Gastrocnemius medialis (tissue), 4 donors: Measurements from ENCODE around the gene GFRA1. TPM values are rescaled to one million over a fixed set of nuclear protein-coding genes. Genes with fewer than 3 reads are reported as not detected.

Experiments used
- ATAC-seq, 2 donors: fragments of 150-250 bp; one replicate each; pipeline ENCODE4 v1.9.1; 2016
- DNase-seq, 2 donors: peaks; one replicate each; pipeline ENCODE4 v3.0.0-alpha.2; 2019
- H3K27ac ChIP-seq, 4 donors: fragments of 200-600 bp; sonication (generic); 1 replicate in 1 of 4; 2 replicates in 3 of 4; pipeline ENCODE4 v1.5.1; 2016 to 2018; ENCODE audit warnings: mild to moderate bottlenecking in 2 of 4, moderate library complexity in 1 of 4
- H3K27me3 ChIP-seq, 3 donors: fragments of 200-600 bp; sonication (generic) in 2 of 3; 1 replicate in 1 of 3; 2 replicates in 2 of 3; pipeline versions ENCODE4 v1.5.1 to v1.6.0; 2016 to 2019; ENCODE audit warnings: mild to moderate bottlenecking in 1 of 3, moderate library complexity in 1 of 3
- H3K36me3 ChIP-seq, 2 donors: fragments of 200-600 bp; sonication (generic) in 1 of 2; one replicate each; pipeline ENCODE4 v1.5.1; 2017 to 2018
- H3K4me1 ChIP-seq, 2 donors: fragments of 200-600 bp; sonication (generic) in 1 of 2; one replicate each; pipeline ENCODE4 v1.5.1; 2016 to 2017; ENCODE audit warnings: mild to moderate bottlenecking in 2 of 2
- H3K4me3 ChIP-seq, 4 donors: fragments of 200-600 bp; sonication (generic) in 3 of 4; 1 replicate in 1 of 4; 2 replicates in 3 of 4; pipeline ENCODE4 v1.5.1; 2016 to 2019; ENCODE audit warnings: mild to moderate bottlenecking in 2 of 4
- H3K9me3 ChIP-seq, 3 donors: fragments of 200-600 bp; sonication (generic) in 2 of 3; 1 replicate in 1 of 3; 2 replicates in 2 of 3; pipeline ENCODE4 v1.5.1; 2016 to 2019
- CTCF ChIP-seq, 5 experiments: fragments of 450-650 bp in 3 of 5; fragments of 200-600 bp in 2 of 5; sonication (generic) in 2 of 5; IDR thresholded peaks in 4 of 5; conservative IDR thresholded peaks in 1 of 5; 1 replicate in 4 of 5; 2 replicates in 1 of 5; pipeline ENCODE4 v1.5.1; 2016 to 2019; ENCODE audit warnings: antibody characterized with exemption in 5 of 5, mild to moderate bottlenecking in 3 of 5, moderate library complexity in 3 of 5
- POLR2A ChIP-seq, 2 donors: fragments of 450-650 bp; IDR thresholded peaks; one replicate each; pipeline ENCODE4 v1.6.1; 2017; ENCODE audit warnings: antibody characterized with exemption in 2 of 2, mild to moderate bottlenecking in 2 of 2, moderate library complexity in 2 of 2
- in situ Hi-C, 4 donors: fragments of 200-750 bp; cut with MboI; loops; one replicate each; pipeline versions ENCODE4 v1.15.0 to v1.8.0; 2017; ENCODE audit warnings: low sequenced_read_pairs in 4 of 4
- intact Hi-C: fragments of 100-400 bp; cut with DNase I; formaldehyde crosslinking; loops from one replicate; pipeline ENCODE4 v1.15.1; 2023; ENCODE audit warnings: low total_unique reads
- total RNA-seq, 4 donors: library from RNA; depleted of rRNA; stranded (reverse); fragments of >200 nt; gene quantifications; one replicate each; pipeline versions ENCODE4 v1.1.0 to v1.2.3, GENCODE V29; 2016

Gene GFRA1
- total RNA-seq, 4 donors from 2014 or later = 21.2 to 34.2 (median 25.2) TPM

- TF ChIP-seq POLR2A (IDR thresholded peaks at IDR 0.05) (no peak), CTCF (IDR thresholded peaks at IDR 0.05 in 4 of 5, conservative IDR thresholded peaks at IDR 0.05 in 1 of 5) (no peak)
- intact Hi-C loops (no loop called here), in situ Hi-C loops (no loop called here)
- ATAC-seq = no peak
- Histone ChIP-seq H3K9me3 (no peaks in the 10 kb centered on the region), H3K27me3 (no peaks in the 10 kb centered on the region), H3K27ac (no peak overlapping the region), H3K4me3 (no peak overlapping the region), H3K36me3 (no peaks in the 10 kb centered on the region), H3K4me1 (no peaks in the 10 kb centered on the region)
- no peak for DNase-seq
These were observed 136.7 kb downstream of the GFRA1 start for GRCh38 chr10:116136261-116136660.

DNA sequence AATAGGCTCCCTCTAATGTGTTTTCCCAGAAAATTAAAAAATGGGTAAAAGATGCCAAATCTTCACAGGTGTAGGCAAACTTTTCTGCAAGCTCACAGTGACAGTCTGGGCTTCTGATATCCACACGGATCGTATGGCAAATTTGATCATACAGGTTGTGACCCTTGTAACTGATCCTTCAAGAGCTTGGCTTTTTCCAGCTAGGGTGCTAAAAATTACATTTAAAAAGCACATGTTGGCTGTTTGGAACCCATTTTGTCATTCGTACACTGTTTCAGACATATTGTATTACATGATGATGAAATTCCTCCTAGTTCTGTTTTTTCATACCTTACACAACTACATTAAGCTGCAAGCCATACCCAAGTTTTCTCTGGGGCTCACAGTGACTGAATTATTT is 138.7 kb downstream of the GFRA1 start:
- intact Hi-C loops (no loop called here), in situ Hi-C loops (no loop called here)
- no peak for DNase-seq
- Histone ChIP-seq H3K9me3 (no peaks in the 10 kb centered on the region), H3K27ac (no peak overlapping the region), H3K4me3 (no peak overlapping the region), H3K27me3 (no peaks in the 10 kb centered on the region), H3K4me1 (no peaks in the 10 kb centered on the region), H3K36me3 (no peaks in the 10 kb centered on the region)
- TF ChIP-seq CTCF (IDR thresholded peaks at IDR 0.05 in 4 of 5, conservative IDR thresholded peaks at IDR 0.05 in 1 of 5) (no peak), POLR2A (IDR thresholded peaks at IDR 0.05) (no peak)
- ATAC-seq = no peak

DNA sequence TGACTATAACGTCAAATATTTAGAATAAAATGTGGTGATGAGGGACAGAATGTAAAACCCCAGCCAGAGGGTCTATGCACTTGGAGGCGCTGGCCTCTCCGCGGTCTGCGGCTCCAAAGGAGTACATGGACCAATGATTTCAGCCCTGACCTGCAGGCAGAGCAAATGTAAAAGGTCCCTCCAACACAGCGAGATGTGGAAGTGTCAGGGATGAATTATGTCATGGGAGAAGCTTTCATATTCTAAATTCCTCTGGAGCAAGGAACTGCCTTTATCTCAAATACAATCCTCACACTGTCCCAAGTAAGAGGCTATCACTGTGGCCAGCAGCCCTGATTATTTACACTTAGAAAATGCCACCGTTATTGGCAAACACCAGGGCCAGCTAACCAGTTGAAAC is 139.4 kb downstream of the GFRA1 start:
- DNase-seq = no peak
- in situ Hi-C loops = no loop called here
- intact Hi-C loops = no loop called here

DNA sequence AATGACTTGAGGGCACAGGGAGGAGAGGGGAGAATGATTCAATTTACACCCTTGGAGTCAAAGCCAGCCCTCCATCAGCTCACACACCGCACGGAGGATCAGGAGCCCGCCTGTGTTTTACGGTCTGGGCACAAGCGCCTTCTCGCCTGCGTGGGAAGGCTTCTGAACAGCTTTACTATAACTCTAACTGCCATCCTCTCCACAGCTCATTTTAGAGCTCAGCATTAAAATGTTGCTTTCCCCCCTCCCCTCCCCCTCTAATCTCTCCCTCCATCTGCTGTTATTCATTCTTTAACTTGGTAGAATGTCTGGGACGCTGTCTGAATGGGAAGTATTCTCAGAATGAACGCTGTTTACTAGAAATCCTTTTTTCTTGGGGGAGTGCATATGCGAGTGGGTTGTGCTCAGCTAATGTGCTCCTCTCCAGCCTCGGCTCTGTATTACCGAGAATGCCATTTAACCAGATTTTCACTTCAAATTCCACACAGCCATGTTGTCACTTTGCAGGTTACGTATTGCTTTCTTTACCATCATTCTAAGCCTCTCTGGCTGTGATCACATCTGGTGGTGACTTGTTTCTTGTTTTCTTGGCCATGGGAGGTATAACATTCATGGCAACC is 140.1 kb downstream of the GFRA1 start:
- no peaks in the 10 kb centered on the region for H3K36me3 ChIP-seq
- intact Hi-C loops = no loop called here
- no peaks in the 10 kb centered on the region for H3K27me3 ChIP-seq
- no peak for TF ChIP-seq CTCF (IDR thresholded peaks at IDR 0.05 in 4 of 5, conservative IDR thresholded peaks at IDR 0.05 in 1 of 5)
- TF ChIP-seq POLR2A (IDR thresholded peaks at IDR 0.05) = no peak
- no peaks in the 10 kb centered on the region for H3K4me1 ChIP-seq
- in situ Hi-C loops = no loop called here
- no peak overlapping the region for H3K4me3 ChIP-seq
- ATAC-seq = no peak
- H3K27ac ChIP-seq = no peak overlapping the region
- no peak for DNase-seq
- no peaks in the 10 kb centered on the region for H3K9me3 ChIP-seq

More for the DNA sequence above, 139.4 kb downstream of the GFRA1 start:
- no peak for TF ChIP-seq POLR2A (IDR thresholded peaks at IDR 0.05)
- no peak for TF ChIP-seq CTCF (IDR thresholded peaks at IDR 0.05 in 4 of 5, conservative IDR thresholded peaks at IDR 0.05 in 1 of 5)
- no peak for ATAC-seq
- Histone ChIP-seq H3K9me3 (no peaks in the 10 kb centered on the region), H3K27me3 (no peaks in the 10 kb centered on the region), H3K4me1 (no peaks in the 10 kb centered on the region), H3K4me3 (no peak overlapping the region), H3K27ac (no peak overlapping the region), H3K36me3 (no peaks in the 10 kb centered on the region)

GRCh38 chr10:116130006-116130405 is 143.0 kb downstream of the GFRA1 start:
- Histone ChIP-seq H3K9me3 (no peaks in the 10 kb centered on the region), H3K36me3 (no peaks in the 10 kb centered on the region), H3K4me3 (no peak overlapping the region), H3K27ac (no peak overlapping the region), H3K27me3 (no peaks in the 10 kb centered on the region), H3K4me1 (no peaks in the 10 kb centered on the region)
- in situ Hi-C loops = no loop called here
- no peak for DNase-seq
- ATAC-seq = no peak
- intact Hi-C loops = no loop called here
- TF ChIP-seq POLR2A (IDR thresholded peaks at IDR 0.05) (no peak), CTCF (IDR thresholded peaks at IDR 0.05 in 4 of 5, conservative IDR thresholded peaks at IDR 0.05 in 1 of 5) (no peak)
